Left ventricle myocardium inferior (tissue), 1 donor: ENCODE measurements around the gene FLOT2. TPM values are rescaled to one million over a fixed set of nuclear protein-coding genes. Genes with fewer than 3 reads are reported as not detected.

ENCODE experiments used
- DNase-seq: peaks from one replicate; pipeline ENCODE4 v3.0.0-alpha.2; 2020
- H3K27ac ChIP-seq: fragments of 200-600 bp; replicated peaks from 2 replicates; pipeline ENCODE4 v1.8.0; 2021
- H3K27me3 ChIP-seq: fragments of 200-600 bp; 2 replicates; pipeline ENCODE4 v1.8.0; 2021; ENCODE audit warnings: low read depth
- H3K36me3 ChIP-seq: fragments of 200-600 bp; 2 replicates; pipeline ENCODE4 v1.8.0; 2021
- H3K4me1 ChIP-seq: fragments of 200-600 bp; 2 replicates; pipeline ENCODE4 v1.8.0; 2021
- H3K4me3 ChIP-seq: fragments of 200-600 bp; 2 replicates; pipeline ENCODE4 v1.8.0; 2021; ENCODE audit warnings: mild to moderate bottlenecking, moderate library complexity
- H3K9me3 ChIP-seq: fragments of 200-600 bp; replicated peaks from 2 replicates; pipeline ENCODE4 v1.8.0; 2021
- intact Hi-C: fragments of 100-400 bp; cut with micrococcal nuclease; formaldehyde crosslinking; loops from one replicate; pipeline ENCODE4 v1.11.0; 2022
- total RNA-seq: library from RNA; stranded (reverse); fragmentation: NEBNext Ultra II Directional; extraction: Animal tissue kit (Norgen Biotek cat#: 25700); gene quantifications from one replicate; pipeline ENCODE4 v1.2.1, GENCODE V29; 2021
- TF ChIP-seq, protein P1 (sequence below): fragments of 200-600 bp; IDR thresholded peaks from 2 replicates; pipeline ENCODE4 v1.8.0; 2021; ENCODE audit warnings: antibody characterized with exemption, mild to moderate bottlenecking, borderline replicate concordance
- donor health status: DM: no; HTN: yes; CAD: no; lungs with severe emphysema.

Gene FLOT2
- total RNA-seq, 1 donor from 2014 or later = 84.2 TPM

DNA sequence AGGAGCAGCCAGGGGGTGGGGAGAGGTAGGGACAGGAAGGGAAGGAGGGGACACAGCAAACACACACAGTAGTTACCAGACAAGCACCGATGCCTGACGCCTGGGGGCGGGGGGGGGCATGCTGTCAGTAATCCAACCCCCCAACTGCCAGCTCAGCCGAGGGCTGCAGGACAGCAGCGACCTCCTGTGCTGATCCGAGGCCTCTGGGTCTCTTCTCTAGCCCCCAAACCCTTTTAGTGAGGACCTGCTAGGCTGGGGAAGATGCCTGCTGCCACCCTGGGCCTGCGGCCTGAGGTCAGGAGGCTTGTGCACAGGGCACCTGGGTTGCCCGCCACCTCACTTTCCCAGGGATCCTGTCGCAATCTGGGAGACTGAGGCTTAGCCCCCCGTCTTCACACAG, 11.6 kb downstream of the FLOT2 start:
- H3K27me3 ChIP-seq = no peaks in the 10 kb centered on the region
- no peak overlapping the region for H3K4me3 ChIP-seq
- no peak overlapping the region for H3K27ac ChIP-seq
- no peaks in the 10 kb centered on the region for H3K9me3 ChIP-seq
- TF ChIP-seq, protein P1, sequence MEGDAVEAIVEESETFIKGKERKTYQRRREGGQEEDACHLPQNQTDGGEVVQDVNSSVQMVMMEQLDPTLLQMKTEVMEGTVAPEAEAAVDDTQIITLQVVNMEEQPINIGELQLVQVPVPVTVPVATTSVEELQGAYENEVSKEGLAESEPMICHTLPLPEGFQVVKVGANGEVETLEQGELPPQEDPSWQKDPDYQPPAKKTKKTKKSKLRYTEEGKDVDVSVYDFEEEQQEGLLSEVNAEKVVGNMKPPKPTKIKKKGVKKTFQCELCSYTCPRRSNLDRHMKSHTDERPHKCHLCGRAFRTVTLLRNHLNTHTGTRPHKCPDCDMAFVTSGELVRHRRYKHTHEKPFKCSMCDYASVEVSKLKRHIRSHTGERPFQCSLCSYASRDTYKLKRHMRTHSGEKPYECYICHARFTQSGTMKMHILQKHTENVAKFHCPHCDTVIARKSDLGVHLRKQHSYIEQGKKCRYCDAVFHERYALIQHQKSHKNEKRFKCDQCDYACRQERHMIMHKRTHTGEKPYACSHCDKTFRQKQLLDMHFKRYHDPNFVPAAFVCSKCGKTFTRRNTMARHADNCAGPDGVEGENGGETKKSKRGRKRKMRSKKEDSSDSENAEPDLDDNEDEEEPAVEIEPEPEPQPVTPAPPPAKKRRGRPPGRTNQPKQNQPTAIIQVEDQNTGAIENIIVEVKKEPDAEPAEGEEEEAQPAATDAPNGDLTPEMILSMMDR = no peak
- no peak for DNase-seq
- H3K36me3 ChIP-seq = peaks cover 46% of the 10 kb centered on the region
- intact Hi-C loops = no loop called here
- peaks cover 26% of the 10 kb centered on the region for H3K4me1 ChIP-seq

DNA sequence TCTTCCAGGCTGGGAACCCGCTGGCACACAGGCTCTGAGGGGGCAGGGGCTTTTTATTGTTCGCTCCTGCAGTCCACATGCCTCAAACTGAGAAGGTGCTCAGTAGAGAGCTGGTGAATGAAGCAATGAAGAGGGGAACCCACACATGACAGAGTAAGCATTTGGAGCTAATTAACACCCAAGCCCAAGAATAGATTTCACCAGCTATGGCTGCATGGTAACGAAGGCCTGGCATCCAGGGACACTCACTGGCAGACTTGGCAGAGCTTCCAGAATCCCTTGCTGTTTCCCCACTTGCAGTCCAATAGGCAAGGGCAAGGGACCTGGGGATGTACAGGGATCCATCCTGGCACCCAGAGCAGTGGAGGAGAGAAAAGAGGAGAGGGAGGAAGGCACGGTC, 12.2 kb downstream of the FLOT2 start:
- no peaks in the 10 kb centered on the region for H3K27me3 ChIP-seq
- no peak overlapping the region for H3K27ac ChIP-seq
- peaks cover 24% of the 10 kb centered on the region for H3K4me1 ChIP-seq
- intact Hi-C loops = no loop called here
- TF ChIP-seq, protein P1 = no peak
- no peak overlapping the region for H3K4me3 ChIP-seq
- no peak for DNase-seq
- H3K9me3 ChIP-seq = no peaks in the 10 kb centered on the region
- H3K36me3 ChIP-seq = peaks cover 52% of the 10 kb centered on the region

DNA sequence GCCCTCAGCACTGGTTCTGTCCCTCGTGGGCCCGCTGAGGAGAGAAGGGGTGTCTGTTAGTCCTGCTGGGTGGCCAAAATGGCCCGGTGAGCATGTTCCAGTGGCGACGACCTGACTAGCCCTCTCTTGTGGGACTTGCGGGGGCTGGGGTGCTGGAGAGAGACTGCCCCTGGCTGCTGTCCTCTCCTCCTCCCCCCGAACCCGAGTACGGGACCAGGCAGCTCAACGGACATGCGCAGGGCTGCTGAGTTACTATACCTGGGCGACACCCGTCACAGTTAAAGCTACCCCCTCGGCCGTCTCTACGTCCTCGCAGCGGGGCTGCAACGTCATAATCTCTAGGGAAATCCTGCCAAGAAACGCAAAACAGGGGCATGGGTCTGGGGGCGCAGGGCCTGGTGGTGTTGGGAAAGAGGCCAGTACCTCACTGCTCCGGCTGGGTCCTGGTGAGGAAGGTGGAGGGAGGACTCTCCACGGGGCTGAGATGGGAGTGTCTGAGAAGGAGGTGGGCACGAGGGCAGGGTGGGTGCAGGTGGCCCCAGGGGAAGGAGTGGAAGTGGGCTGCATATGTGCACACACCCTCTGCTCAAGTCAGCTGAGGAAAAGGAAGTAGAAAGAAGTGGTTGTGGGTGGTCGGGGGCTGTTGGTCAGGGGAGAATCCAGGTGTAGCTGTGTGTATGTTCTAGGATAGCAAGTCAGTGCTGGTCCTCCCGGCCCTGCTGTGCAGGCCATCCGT, 13.4 kb downstream of the FLOT2 start:
- Histone ChIP-seq H3K36me3 (peaks cover 64% of the 10 kb centered on the region), H3K4me3 (no peak overlapping the region), H3K4me1 (peaks cover 19% of the 10 kb centered on the region), H3K27me3 (no peaks in the 10 kb centered on the region), H3K27ac (no peak overlapping the region), H3K9me3 (no peaks in the 10 kb centered on the region)
- intact Hi-C loops = no loop called here
- TF ChIP-seq, protein P1 = no peak
- no peak for DNase-seq

DNA sequence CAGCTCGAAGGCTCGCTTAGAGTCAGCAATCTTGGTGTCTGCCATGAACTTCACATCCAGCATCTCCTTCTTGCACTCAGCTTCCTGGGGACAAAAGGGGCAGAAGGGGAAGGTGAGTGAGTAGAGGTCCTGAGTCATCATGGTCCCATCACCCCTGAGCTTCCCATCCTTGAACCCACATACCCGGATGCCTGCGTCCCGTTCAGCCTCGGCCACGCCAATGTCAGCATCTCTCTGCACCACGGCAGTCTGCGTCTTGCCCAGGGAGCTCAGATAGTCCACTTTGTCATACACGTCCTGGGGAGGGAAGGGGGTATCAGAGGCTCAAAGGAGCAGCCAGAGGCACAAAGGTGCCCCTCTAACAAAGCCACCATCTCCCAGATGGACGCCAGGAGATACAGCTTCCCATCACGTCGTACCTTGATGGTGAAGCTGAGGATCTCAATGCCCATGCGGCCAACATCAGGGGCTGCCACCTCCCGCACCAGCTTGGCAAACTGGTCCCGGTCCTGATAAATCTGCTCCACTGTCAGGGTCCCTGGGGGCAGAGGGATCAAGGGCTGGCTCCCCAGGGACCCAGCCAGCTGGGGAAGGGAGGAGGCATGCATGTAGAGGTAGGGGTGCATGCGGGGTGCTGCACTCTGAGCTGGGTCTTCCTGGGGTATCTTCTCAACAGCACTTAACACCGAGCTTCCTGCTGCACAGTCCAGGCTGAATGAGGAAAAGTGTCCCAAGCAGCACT, 15.2 kb downstream of the FLOT2 start:
- Histone ChIP-seq H3K27me3 (no peaks in the 10 kb centered on the region), H3K4me3 (no peak overlapping the region), H3K36me3 (peaks cover 70% of the 10 kb centered on the region), H3K4me1 (peaks cover 19% of the 10 kb centered on the region), H3K9me3 (no peaks in the 10 kb centered on the region), H3K27ac (no peak overlapping the region)
- intact Hi-C loops = no loop called here
- TF ChIP-seq, protein P1 = no peak
- no peak for DNase-seq

DNA sequence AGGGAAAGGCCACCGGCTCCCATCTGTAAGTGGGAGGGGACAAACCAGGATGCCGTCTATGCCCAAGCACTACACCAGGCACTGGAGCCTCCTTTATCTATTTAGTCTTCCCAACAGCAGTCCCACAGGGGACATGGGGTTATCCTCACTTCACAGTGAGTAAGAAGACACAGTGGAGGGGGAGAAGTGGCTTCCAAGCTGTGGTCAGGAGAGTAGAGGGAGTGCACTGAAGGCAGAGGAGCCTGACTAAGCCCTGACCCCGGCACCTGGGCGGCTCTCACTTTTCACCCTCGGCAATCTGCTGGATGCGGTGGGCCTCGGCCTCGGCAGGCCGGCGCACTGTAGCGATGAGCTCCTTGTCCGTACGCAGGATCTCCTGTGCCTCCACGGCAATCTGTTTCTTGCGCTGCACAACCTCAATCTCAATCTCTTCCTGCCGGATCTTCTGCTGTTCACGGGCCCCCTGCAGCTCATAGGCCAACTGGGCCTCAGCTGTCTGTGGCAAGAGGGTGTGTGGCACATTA, 15.9 kb downstream of the FLOT2 start:
- Histone ChIP-seq H3K36me3 (peaks cover 70% of the 10 kb centered on the region), H3K27ac (no peak overlapping the region), H3K9me3 (no peaks in the 10 kb centered on the region), H3K27me3 (no peaks in the 10 kb centered on the region), H3K4me1 (peaks cover 19% of the 10 kb centered on the region), H3K4me3 (no peak overlapping the region)
- intact Hi-C loops = no loop called here
- TF ChIP-seq, protein P1 = no peak
- no peak for DNase-seq
